ENCODE results near the gene ALK.

ALK gene

DNA sequence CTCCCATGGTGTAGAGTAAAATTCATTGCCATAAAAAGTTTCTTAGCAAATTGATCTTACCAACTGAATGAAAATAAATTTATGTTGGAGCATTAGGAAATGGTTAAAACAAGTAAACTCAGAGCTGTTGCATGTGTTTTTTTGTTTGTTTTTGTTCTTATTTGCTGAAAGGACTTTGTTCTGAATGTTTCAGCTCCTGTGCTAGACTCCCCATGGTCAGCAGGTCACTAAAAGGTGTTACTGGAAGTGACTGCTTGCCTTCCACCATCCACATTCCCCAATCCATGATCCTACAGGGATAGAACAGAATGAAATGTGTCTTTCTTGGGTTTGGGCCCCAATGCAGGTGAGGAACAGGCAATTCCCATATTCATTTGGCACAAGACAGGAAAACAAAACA, 101.8 kb downstream of the ALK start:
- DNase-seq (ENCODE audit: low read depth): no peak
- H3K4me3 ChIP-seq (ENCODE audit: low read depth, low read length): no peak overlapping the region
- TF ChIP-seq, protein P1, sequence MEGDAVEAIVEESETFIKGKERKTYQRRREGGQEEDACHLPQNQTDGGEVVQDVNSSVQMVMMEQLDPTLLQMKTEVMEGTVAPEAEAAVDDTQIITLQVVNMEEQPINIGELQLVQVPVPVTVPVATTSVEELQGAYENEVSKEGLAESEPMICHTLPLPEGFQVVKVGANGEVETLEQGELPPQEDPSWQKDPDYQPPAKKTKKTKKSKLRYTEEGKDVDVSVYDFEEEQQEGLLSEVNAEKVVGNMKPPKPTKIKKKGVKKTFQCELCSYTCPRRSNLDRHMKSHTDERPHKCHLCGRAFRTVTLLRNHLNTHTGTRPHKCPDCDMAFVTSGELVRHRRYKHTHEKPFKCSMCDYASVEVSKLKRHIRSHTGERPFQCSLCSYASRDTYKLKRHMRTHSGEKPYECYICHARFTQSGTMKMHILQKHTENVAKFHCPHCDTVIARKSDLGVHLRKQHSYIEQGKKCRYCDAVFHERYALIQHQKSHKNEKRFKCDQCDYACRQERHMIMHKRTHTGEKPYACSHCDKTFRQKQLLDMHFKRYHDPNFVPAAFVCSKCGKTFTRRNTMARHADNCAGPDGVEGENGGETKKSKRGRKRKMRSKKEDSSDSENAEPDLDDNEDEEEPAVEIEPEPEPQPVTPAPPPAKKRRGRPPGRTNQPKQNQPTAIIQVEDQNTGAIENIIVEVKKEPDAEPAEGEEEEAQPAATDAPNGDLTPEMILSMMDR (IDR thresholded peaks at IDR 0.05; ENCODE audit: insufficient read depth, low read depth, low read length, missing control alignments): no peak

DNA sequence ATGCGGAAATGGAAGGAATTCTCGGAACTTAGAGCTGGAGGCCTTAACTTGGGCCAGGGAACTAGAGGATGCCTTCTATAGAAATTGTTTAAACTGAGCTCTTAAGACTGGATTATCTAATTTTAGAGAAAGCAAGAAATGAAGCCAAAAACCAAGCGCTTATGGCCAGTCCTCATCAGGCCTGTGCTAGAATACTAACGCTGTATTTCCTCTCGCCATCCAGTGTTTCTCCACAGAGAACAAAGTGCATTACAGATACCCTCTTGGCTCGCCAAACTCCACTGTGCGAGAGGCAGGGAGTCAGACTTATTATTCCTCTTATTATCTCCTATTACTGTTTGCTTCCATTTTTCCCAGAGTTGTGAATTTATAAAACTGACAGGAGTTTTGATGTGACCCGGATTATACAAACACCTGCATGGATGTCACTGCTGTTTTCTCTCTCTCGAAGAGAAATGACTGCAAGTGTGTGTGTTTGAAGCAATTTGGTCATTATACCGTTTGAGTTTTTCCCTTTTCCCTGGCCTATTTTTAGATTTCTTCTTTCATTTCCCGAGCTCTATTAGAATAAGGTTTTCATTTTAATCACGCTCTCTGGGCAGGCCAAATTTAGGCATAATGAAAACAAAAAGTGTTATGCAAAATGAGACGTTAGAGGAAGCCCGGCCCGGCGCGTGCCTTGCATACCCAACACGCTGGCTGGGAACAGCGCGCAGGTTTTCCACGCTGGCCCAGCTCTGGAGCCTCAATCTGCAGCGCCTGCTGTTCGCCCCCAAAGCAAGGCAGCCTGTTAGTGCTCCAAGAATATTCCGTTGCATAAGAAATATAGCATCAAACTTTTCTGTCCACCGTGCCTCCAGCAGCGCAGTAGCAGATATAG, 103.3 kb downstream of the ALK start:
- DNase-seq (ENCODE audit: low read depth): no peak
- TF ChIP-seq, protein P1 (IDR thresholded peaks at IDR 0.05; ENCODE audit: insufficient read depth, low read depth, low read length, missing control alignments): no peak
- no peak overlapping the region for H3K4me3 ChIP-seq (ENCODE audit: low read depth, low read length)

DNA sequence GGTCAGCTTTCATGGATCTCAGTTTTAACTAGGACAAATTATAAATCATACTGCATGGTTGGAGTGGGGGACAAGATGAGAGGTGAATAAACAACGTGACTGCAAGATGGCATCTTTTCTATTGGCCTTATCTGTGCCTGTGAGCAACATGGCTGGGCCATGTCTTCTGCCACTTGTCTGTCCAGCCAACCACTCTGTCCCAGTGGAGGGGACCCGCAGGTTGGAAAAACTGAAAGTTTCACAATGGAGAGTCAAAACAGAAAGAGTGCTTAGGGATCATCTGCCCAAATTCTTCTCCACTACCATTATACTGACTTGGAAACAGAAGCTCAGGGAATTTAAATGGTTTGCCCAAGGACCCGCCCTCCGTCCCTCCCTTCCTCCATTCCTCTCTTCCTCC, 104.1 kb downstream of the ALK start:
- no peak overlapping the region for H3K4me3 ChIP-seq (ENCODE audit: low read depth, low read length)
- no peak for DNase-seq (ENCODE audit: low read depth)
- TF ChIP-seq, protein P1 (IDR thresholded peaks at IDR 0.05; ENCODE audit: insufficient read depth, low read depth, low read length, missing control alignments): no peak

DNA sequence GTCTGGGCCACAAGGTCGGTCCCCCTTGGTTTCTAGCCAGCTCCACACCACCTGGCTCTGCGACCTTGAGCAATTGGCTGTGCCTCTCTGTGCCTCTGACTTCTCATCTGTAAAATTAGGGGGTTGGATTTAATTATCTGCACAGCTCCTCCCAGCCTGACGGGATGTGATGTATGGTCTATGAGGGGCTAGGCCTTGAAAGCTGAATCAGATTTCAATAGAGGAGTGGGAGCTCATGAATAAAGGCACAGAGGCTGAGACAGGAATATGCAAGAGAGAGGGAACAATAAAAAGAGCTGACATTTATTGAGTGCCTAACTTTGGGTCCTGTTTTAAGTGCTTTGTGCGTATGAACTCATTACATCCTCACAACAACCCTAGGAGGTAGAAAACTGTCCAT, 104.7 kb downstream of the ALK start:
- TF ChIP-seq, protein P1 (IDR thresholded peaks at IDR 0.05; ENCODE audit: insufficient read depth, low read depth, low read length, missing control alignments): no peak
- DNase-seq (ENCODE audit: low read depth): no peak
- H3K4me3 ChIP-seq (ENCODE audit: low read depth, low read length): no peak overlapping the region

DNA sequence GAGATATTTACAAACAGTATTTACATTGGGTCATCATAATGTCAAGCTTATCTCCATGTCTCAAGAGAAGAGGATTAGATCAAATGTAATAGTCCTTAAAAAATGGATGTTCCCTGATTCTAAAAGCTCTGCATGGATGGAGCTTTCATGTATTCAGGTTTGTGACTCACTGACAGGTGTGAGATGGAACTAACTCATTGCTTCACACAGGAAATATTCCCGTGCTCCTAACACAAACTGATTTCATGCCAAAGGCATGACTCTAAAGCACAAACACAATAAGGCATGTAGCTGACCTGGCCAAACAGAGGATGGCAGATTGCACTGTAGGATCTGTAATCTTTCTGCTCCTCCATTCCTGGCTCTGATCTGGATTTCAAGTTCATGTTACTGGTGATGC, 110.0 kb downstream of the ALK start:
- TF ChIP-seq, protein P1 (IDR thresholded peaks at IDR 0.05; ENCODE audit: insufficient read depth, low read depth, low read length, missing control alignments): no peak
- no peak for DNase-seq (ENCODE audit: low read depth)
- no peak overlapping the region for H3K4me3 ChIP-seq (ENCODE audit: low read depth, low read length)

DNA sequence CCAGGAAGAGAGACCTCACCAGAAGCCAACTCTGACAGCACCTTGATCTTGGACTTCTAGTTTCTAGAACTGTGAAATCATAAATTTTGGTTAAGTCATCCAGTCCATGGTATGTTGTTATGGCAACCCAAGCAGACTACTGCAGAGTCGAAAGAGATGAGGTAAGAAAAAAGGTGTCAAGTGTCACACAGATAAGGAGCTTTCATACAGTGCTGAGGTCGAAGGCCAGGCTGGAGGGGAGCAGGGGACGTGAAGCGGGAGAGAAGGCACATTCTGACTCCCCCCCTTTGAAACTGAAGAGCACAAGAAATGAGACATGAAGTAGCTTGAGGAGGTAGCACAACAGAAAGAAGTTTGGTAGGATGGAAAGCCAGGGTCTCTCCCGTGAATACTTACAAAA, 110.4 kb downstream of the ALK start:
- H3K4me3 ChIP-seq (ENCODE audit: low read depth, low read length): no peak overlapping the region
- TF ChIP-seq, protein P1 (IDR thresholded peaks at IDR 0.05; ENCODE audit: insufficient read depth, low read depth, low read length, missing control alignments): no peak
- DNase-seq (ENCODE audit: low read depth): peak; percentile 5

DNA sequence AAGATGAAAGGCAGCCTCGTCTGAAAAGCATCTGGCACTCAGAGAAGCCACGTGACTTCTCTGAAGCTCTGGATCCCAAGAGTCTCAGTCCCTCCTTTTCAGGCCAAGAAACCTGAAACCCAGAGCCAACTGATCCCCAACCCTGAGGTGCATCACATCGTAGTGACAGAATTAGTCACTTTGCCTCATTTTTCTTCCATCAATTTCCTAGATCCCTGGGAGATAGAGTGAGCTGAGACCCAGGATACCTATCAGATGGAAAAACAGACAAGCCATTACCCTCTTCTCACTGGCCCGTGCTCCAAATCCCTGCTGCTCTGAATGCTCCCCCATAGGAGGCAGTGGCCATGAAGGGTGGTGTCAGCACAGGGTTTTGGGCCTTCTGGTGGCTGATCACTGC, 113.1 kb downstream of the ALK start:
- TF ChIP-seq, protein P1 (IDR thresholded peaks at IDR 0.05; ENCODE audit: insufficient read depth, low read depth, low read length, missing control alignments): no peak
- H3K4me3 ChIP-seq (ENCODE audit: low read depth, low read length): no peak overlapping the region
- DNase-seq (ENCODE audit: low read depth): no peak

Measured in GM12865 (cell line).